Activated CD4-positive, alpha-beta T cell treated with anti-CD3 and anti-CD28 coated beads for 24 hours (primary cell): ENCODE measurements around the gene KRTAP22-1.

Experiments
- DNase-seq, 2 donors: peaks; one replicate each; pipeline ENCODE4 v3.0.0-alpha.2; 2020; ENCODE audit warnings: low read depth in 2 of 2

The KRTAP22-1 gene

GRCh38 chr21:30600787-30601186 is at the start of gene KRTAP22-1:
Gene KRTAP22-1 (plus strand): TSS chr21:30601087.
- DNase-seq = no peak

- no peak for DNase-seq
Observed at GRCh38 chr21:30552782-30553181, 48.1 kb upstream of the KRTAP22-1 start.

- no peak for DNase-seq
Observed at GRCh38 chr21:30555095-30555494, 45.8 kb upstream of the KRTAP22-1 start.

- no peak for DNase-seq
Observed at GRCh38 chr21:30561264-30561895, 39.5 kb upstream of the KRTAP22-1 start, which contains the start of gene KRTAP19-7. Gene KRTAP19-7 (minus strand): TSS chr21:30561314. CDS start chr21:30561289, 25 bp downstream.

GRCh38 chr21:30561957-30562356 is 38.9 kb upstream of the KRTAP22-1 start:
- no peak for DNase-seq

GRCh38 chr21:30563072-30563471 is 37.8 kb upstream of the KRTAP22-1 start:
- no peak for DNase-seq

GRCh38 chr21:30563630-30564029 is 37.3 kb upstream of the KRTAP22-1 start:
- DNase-seq = no peak

- no peak for DNase-seq
Observed at GRCh38 chr21:30567617-30568016, 33.3 kb upstream of the KRTAP22-1 start.

- no peak for DNase-seq
Observed at GRCh38 chr21:30577766-30578165, 23.1 kb upstream of the KRTAP22-1 start.

- DNase-seq = no peak
Observed at GRCh38 chr21:30579346-30579745, 21.5 kb upstream of the KRTAP22-1 start.

- DNase-seq = no peak
Observed at GRCh38 chr21:30580132-30580531, 20.8 kb upstream of the KRTAP22-1 start.

GRCh38 chr21:30582870-30583269 is 18.0 kb upstream of the KRTAP22-1 start:
- DNase-seq = no peak

GRCh38 chr21:30590297-30590696 is 10.6 kb upstream of the KRTAP22-1 start, which contains the start of gene KRTAP22-2:
Gene KRTAP22-2 (minus strand): TSS chr21:30590397.
- DNase-seq = no peak

- DNase-seq = no peak
Observed at GRCh38 chr21:30592140-30592539, 8.7 kb upstream of the KRTAP22-1 start, which contains the start of gene KRTAP6-3. Gene KRTAP6-3 (plus strand): TSS chr21:30592440. CDS start chr21:30592446, 6 bp downstream.

- no peak for DNase-seq
Observed at GRCh38 chr21:30598802-30599201, 2.1 kb upstream of the KRTAP22-1 start, which contains the start of gene KRTAP6-2. Gene KRTAP6-2 (minus strand): TSS chr21:30598902. CDS start chr21:30598874, 28 bp downstream.

GRCh38 chr21:30605968-30606367 is 5.1 kb downstream of the KRTAP22-1 start:
- no peak for DNase-seq

GRCh38 chr21:30612132-30612531 is 11.2 kb downstream of the KRTAP22-1 start:
- DNase-seq = no peak

GRCh38 chr21:30613836-30614235 is 12.9 kb downstream of the KRTAP22-1 start, which contains the start of gene KRTAP6-1:
Gene KRTAP6-1 (minus strand): TSS chr21:30613930. CDS start chr21:30613904, 26 bp downstream.
- DNase-seq = no peak

GRCh38 chr21:30615199-30615598 is 14.3 kb downstream of the KRTAP22-1 start:
- no peak for DNase-seq

- no peak for DNase-seq
Observed at GRCh38 chr21:30616125-30616524, 15.2 kb downstream of the KRTAP22-1 start, which contains the start of gene KRTAP20-1. Gene KRTAP20-1 (plus strand): TSS chr21:30616425. CDS start chr21:30616455, 30 bp downstream.

- DNase-seq = no peak
Observed at GRCh38 chr21:30620080-30620479, 19.2 kb downstream of the KRTAP22-1 start.

- no peak for DNase-seq
Observed at GRCh38 chr21:30620522-30620921, 19.6 kb downstream of the KRTAP22-1 start, which contains the start of gene KRTAP20-4. Gene KRTAP20-4 (plus strand): TSS chr21:30620627.

- DNase-seq = no peak
Observed at GRCh38 chr21:30623362-30623761, 22.5 kb downstream of the KRTAP22-1 start.
